COLO668 (cell line): ENCODE data around the gene LYPD3.
A peak's percentile ranks its signal among the peaks of the same experiment; 100 is the strongest.
"Not testable (repeated sequence)": the region's sequence is repeated elsewhere in the genome, so short reads cannot be mapped to it uniquely, and the experiment has no call there.

Experiments used
- DNase-seq: peaks from one replicate; lab custom pipeline; 2025; ENCODE audit not compliant: unreplicated experiment; lab: John Stamatoyannopoulos, UW

The LYPD3 gene

GRCh38 chr19:43465468-43466120, at the start of gene LYPD3:
Gene LYPD3, minus strand, starts transcription at chr19:43465608. Its CDS starts 37 bp downstream, at chr19:43465571.
- DNase-seq, result peak; percentile 4

DNA sequence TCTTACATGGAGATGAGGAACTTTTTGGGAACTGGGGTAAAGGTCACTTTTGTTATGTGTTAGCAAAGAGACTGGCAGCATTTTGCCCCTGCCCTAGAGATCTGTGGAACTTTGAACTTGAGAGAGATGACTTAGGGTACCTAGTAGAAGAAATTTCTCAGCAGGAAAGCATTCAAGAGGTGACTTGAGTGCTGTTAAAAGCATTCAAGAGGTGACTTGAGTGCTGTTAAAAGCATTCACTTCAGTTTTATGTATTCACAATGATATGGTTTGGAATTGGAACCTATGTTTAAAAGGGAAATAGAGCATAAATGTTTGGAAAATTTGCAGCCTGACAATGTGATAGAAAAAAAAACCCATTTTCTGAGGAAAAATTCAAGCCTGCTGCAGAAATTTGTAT, 47.0 kb upstream of the LYPD3 start:
- DNase-seq, result not testable (repeated sequence)

DNA sequence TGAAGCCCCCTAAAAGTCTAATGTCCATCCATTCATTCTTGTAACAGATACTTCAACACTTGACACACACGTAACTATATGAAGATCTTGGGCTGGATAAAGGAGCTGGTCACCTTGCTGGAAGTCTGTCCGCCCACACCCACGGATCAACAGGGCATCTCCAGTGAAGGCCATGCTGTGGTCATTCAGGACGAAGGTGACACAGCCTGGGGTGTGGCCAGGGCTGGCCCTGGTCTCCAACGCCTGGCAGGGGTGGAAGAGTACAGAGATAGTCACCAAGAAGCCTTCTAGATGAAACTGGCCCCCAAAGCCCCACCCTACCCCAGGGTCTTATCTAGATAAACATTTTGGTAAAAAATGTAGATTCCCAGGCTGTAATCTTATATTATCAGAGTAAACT, 45.9 kb upstream of the LYPD3 start:
- no peak for DNase-seq

- DNase-seq, result no peak
Observed at GRCh38 chr19:43510713-43511112, 45.3 kb upstream of the LYPD3 start.

DNA sequence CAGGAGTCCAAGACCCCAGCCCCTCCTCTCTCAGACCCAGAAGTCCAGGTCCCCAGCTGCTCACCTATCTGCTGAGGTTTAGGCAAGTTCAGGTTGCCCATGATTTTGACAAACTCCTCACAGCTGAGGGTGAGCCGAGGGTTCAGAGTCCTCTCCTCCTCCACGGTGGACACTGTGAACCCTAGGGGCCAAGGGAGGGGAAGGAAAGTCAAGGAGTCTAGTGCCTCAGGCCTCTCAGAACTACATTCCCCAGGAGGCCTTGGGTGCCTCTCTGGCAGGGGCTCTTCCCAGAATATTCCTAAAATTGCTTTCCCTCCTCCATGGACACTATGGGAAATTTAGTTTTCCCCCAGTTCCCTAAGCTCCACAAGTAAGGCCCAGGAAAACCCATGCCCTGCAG, 42.5 kb upstream of the LYPD3 start:
- no peak for DNase-seq

DNA sequence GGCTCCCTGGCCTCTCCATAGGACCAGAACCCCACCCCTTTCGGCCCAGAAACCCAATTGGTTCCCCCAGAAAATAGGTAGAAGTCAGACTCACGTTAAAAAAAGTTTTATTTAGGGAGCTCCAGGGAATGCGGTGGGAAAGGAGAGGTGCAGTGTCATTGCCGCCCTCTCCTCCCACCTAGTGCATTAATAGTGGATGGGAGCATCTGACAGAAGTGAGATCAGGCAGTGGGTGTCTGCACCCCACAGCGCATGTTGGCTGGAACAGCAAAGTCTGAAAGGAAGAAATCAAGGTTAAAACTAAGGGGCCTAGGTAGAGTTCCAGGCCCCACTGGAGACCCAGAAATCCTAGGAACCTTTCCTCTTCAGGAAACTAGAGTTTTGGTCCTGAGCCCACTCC, 41.2 kb upstream of the LYPD3 start:
- no peak for DNase-seq

DNA sequence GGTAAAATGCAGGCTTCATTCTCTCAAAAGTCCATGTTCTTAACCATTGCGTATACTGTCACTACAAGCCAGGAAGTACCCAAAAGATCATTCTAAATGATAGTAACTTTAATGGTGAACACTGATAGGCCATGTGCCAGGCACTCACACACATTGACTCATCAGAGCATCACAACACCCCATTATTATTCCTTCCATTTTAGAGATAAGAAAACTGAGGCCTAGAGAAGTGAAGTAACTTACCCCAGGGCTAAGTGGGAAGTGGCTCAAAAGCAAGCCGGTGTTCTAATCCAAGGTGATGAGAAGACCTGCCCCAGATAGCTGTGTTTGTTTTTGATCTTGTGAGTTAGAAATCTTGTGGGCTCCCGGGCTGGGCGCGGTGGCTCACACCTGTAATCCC, 40.5 kb upstream of the LYPD3 start:
- no peak for DNase-seq

- DNase-seq, result no peak
Observed at GRCh38 chr19:43505186-43505456, 39.7 kb upstream of the LYPD3 start.

DNA sequence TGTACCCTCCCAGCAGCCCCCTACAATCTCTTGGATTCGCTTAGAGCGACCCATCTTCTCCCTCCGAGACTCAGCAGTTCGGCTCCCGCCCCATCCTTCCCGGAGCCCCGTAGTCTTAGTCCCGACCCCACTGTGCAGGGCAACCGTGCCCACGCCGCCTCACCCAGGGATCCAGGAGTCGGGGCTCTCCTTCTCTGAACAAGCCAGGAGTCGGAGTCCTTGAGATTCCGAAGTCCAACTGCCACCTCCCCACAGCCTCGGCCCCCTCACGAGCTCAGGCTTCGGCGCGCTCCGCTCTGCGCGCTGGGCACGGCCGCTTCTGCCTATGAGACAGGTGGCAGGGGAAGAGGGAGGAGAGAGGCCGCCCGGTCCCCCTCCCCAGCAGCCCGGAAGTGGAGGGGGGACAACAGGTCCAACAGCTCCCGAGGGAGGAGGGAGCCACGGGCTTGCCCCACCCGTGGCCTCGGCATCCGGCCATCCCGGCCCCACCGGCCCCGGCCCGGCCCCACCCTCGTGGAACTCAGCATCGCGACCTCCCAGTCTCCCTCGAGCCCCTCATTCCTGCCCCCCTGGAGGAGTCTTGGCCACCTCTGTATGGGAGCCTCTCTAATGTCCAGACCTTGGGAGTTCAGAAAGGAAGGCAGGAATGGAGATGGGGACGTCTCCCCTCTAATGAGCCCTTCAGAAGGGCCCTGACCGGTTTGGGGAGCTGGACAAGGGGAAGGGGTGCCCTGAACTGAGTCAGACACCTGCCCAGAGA, 39.2 kb upstream of the LYPD3 start, which contains the start of gene PHLDB3:
Gene PHLDB3, minus strand, starts transcription at position 321 of the 760 bp plus-strand sequence. CDS start 628 bp downstream, outside the sequence.
- DNase-seq, result peak; percentile 29

GRCh38 chr19:43503501-43504425, 38.4 kb upstream of the LYPD3 start:
- peak; percentile 62 for DNase-seq

- no peak for DNase-seq
Observed at GRCh38 chr19:43502419-43502976, 37.1 kb upstream of the LYPD3 start.

GRCh38 chr19:43501661-43502418, 36.4 kb upstream of the LYPD3 start:
- no peak for DNase-seq

DNA sequence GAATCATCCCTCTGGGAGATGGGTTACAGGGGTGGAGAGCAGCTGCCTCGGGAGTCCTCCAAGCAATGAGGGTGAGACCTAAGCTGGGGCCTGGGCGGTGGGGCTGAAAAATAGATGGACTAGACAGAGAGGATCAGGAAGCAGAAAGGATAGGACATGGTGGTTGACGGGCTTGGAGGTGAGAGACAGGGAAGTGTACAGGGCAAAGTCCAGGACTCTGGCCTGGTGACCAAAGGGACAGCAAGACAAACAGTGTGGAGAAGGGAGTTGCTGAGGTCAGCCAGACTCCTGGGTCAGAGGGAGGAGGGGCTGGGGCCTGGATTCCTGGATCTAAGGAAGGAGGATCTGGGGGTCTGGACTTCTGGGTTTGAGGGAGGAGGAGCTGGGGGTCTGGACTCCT, 33.6 kb upstream of the LYPD3 start:
- no peak for DNase-seq

DNA sequence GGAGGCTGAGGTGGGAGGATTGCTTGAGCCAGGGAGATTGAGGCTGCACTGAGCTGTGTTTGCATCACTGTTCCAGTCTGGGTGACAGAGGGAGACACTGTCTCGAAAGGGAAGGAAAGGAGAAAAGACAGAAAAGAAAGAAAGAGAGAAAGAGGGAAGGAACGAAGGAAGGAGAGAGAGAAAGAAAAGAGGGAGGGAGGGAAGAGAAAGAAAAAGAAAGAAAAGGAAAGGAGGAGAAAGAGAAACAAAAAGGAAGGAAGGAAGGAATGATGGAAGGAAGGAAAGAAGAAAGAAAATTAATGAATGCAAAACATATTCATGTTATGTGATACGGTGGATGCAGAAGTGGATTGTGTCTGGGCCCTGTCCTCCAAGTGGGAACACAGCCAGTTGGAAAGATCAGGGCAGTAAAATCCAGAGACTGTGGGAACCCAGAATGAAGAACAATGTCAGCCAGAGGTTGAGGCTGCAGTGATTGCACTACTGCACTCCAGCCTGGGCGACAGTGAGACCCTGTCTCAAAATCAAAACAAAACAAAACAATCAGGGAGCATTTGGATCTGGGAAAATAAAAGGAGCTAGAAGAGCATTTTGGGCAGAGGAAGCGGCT, 32.9 kb upstream of the LYPD3 start:
- DNase-seq, result no peak

GRCh38 chr19:43496960-43497359, 31.6 kb upstream of the LYPD3 start:
- no peak for DNase-seq

GRCh38 chr19:43495082-43495481, 29.7 kb upstream of the LYPD3 start:
- no peak for DNase-seq

GRCh38 chr19:43490759-43491158, 25.4 kb upstream of the LYPD3 start:
- DNase-seq, result no peak

DNA sequence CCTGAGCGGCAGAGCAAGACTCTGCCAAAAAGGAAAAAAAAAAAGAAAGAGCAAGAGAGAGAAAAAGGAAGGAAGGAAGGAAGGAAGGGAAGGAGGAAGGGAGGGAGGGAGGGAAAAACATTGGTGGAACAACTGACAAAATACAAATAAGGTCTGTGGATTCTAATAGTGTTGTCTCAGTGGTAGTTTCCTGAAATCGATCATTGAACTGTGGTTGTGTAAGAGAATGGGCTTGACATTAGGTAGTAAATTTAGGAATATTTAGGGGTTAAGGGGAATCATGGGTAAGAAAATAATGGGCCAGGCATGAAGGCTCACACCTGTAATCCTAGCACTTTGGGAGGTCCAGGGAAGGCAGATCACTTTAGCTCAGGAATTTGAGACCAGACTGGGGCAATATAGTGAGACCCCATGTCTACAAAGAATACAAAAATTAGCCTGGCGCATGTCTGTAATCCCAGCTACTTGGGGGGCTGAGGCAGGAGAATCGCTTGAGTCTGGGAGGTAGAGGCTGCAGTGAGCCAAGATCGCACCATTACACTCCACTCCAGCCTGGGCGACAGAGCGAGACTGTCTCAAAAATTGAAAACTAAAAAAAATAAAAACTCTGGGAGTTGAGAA, 24.7 kb upstream of the LYPD3 start:
- no peak for DNase-seq

DNA sequence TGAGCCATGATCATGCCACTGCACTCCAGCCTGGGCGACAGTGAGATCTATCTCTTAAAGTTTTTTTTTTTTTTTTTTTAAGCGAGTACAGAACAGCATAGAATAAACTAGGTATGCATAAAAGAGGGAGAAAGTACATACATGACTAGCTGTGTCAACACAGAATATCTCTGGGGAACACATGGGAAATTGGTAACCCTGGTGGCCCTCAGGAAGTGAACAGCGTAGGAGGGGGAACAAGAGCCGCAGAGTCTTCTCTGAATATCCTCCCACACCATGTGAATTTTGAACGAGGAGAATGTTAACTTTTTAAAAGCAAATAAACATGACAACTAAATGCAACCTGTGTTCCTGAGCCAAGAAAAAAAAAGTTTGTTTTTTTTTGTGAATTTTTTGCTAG, 23.9 kb upstream of the LYPD3 start:
- no peak for DNase-seq

- DNase-seq, result no peak
Observed at GRCh38 chr19:43488179-43488578, 22.8 kb upstream of the LYPD3 start.
